Activated CD4-positive, alpha-beta T cell treated with anti-CD3 and anti-CD28 coated beads for 4 hours (primary cell): Measurements from ENCODE around the gene FAM114A1.

ENCODE experiments used
- DNase-seq, 2 donors: peaks; one replicate each; pipeline ENCODE4 v3.0.0-alpha.2; 2020

FAM114A1 gene

GRCh38 chr4:38859501-38859900 lies 8.1 kb upstream of the FAM114A1 start:
- no peak for DNase-seq

GRCh38 chr4:38860788-38861424 lies 6.7 kb upstream of the FAM114A1 start:
- DNase-seq, result peak; percentile 55 to 56

GRCh38 chr4:38861791-38862190 lies 5.8 kb upstream of the FAM114A1 start:
- no peak for DNase-seq

GRCh38 chr4:38865445-38865844 lies 2.2 kb upstream of the FAM114A1 start:
- peak in 1 of 2 donors; percentile 9 for DNase-seq

- no peak for DNase-seq
Observed at GRCh38 chr4:38866973-38867477, 581 bp upstream of the FAM114A1 start.

GRCh38 chr4:38868059-38868960 lies 704 bp downstream of the FAM114A1 start:
- DNase-seq, result no peak

- DNase-seq, result no peak
Observed at GRCh38 chr4:38869511-38869910, 1.9 kb downstream of the FAM114A1 start.

GRCh38 chr4:38870098-38870808 lies 2.6 kb downstream of the FAM114A1 start:
- DNase-seq, result no peak

GRCh38 chr4:38871593-38871992 lies 4.0 kb downstream of the FAM114A1 start:
- no peak for DNase-seq

- no peak for DNase-seq
Observed at GRCh38 chr4:38872620-38873019, 5.0 kb downstream of the FAM114A1 start.

- DNase-seq, result no peak
Observed at GRCh38 chr4:38873290-38873944, 5.8 kb downstream of the FAM114A1 start.

- DNase-seq, result no peak
Observed at GRCh38 chr4:38876636-38877035, 9.0 kb downstream of the FAM114A1 start.

GRCh38 chr4:38884254-38884653 lies 16.6 kb downstream of the FAM114A1 start:
- DNase-seq, result no peak

GRCh38 chr4:38889143-38889542 lies 21.5 kb downstream of the FAM114A1 start:
- DNase-seq, result no peak

GRCh38 chr4:38891051-38891983 lies 23.7 kb downstream of the FAM114A1 start:
- DNase-seq, result no peak

- DNase-seq, result no peak
Observed at GRCh38 chr4:38894322-38894982, 26.8 kb downstream of the FAM114A1 start.

GRCh38 chr4:38896940-38897339 lies 29.3 kb downstream of the FAM114A1 start:
- DNase-seq, result no peak

- DNase-seq, result no peak
Observed at GRCh38 chr4:38898245-38898644, 30.6 kb downstream of the FAM114A1 start.

- no peak for DNase-seq
Observed at GRCh38 chr4:38902221-38902620, 34.6 kb downstream of the FAM114A1 start.

GRCh38 chr4:38902695-38903094 lies 35.1 kb downstream of the FAM114A1 start:
- DNase-seq, result no peak

- no peak for DNase-seq
Observed at GRCh38 chr4:38904090-38904666, 36.6 kb downstream of the FAM114A1 start.
